ENCODE measurements around the gene TDO2. TPM values are rescaled to one million over a fixed set of nuclear protein-coding genes. Genes with fewer than 3 reads are reported as not detected.

Gene TDO2
- total and polyA plus RNA-seq, 2 experiments from 2014 or later: 149 to 253 TPM

GRCh38 chr4:155900381-155900780 lies 3.1 kb upstream of the TDO2 start:
- Histone ChIP-seq H3K9me2 (replicated peaks; ENCODE audit: insufficient read depth) (no peaks in the 10 kb centered on the region), H2AFZ (no peak overlapping the region), H3K9me3 (ENCODE audit: low read depth) (no peaks in the 10 kb centered on the region), H3K27me3 (no peaks in the 10 kb centered on the region), H3K79me2 (no peaks in the 10 kb centered on the region), H3K4me2 (peak overlapping the region; percentile 4), H3K27ac (peak overlapping the region; percentile 26), H3K36me3 (replicated peaks; ENCODE audit: insufficient read depth, low read depth) (no peaks in the 10 kb centered on the region), H3K4me3 (no peak overlapping the region), H4K20me1 (ENCODE audit: insufficient read depth, poor library complexity, severe bottlenecking) (no peaks in the 10 kb centered on the region), H3K4me1 (ENCODE audit: insufficient read depth) (peaks cover 14% of the 10 kb centered on the region)
- peak; percentile 30 for DNase-seq (ENCODE audit: low spot score)
- 31% methylated on average over 1 of the region's 1 CpG for WGBS (ENCODE audit: low lambda C conversion rate, missing lambda C conversion rate)
- no peak for TF ChIP-seq CTCF (IDR thresholded peaks at IDR 0.05; ENCODE audit: poor library complexity)
- no peak for TF ChIP-seq EZH2phosphoT487 (IDR thresholded peaks at IDR 0.05; ENCODE audit: low read depth, severe bottlenecking, unreplicated experiment)
- no peak for TF ChIP-seq EZH2 (IDR thresholded peaks at IDR 0.05; ENCODE audit: borderline replicate concordance)

GRCh38 chr4:155901013-155901412 lies 2.5 kb upstream of the TDO2 start:
- peaks cover 4% of the 10 kb centered on the region for H3K79me2 ChIP-seq
- H3K9me3 ChIP-seq (ENCODE audit: low read depth): no peaks in the 10 kb centered on the region
- H3K4me1 ChIP-seq (ENCODE audit: insufficient read depth): peaks cover 14% of the 10 kb centered on the region
- H3K4me2 ChIP-seq: no peak overlapping the region
- H3K27me3 ChIP-seq: no peaks in the 10 kb centered on the region
- no peaks in the 10 kb centered on the region for H3K36me3 ChIP-seq (replicated peaks; ENCODE audit: insufficient read depth, low read depth)
- DNase-seq (ENCODE audit: low spot score): no peak
- H3K27ac ChIP-seq: peak overlapping the region; percentile 12
- H3K9me2 ChIP-seq (replicated peaks; ENCODE audit: insufficient read depth): no peaks in the 10 kb centered on the region
- no peak overlapping the region for H3K4me3 ChIP-seq
- H2AFZ ChIP-seq: no peak overlapping the region
- H4K20me1 ChIP-seq (ENCODE audit: insufficient read depth, poor library complexity, severe bottlenecking): no peaks in the 10 kb centered on the region
- 84% methylated on average over 2 of the region's 2 CpGs for WGBS (ENCODE audit: low lambda C conversion rate, missing lambda C conversion rate)
- no peak for TF ChIP-seq EZH2 (IDR thresholded peaks at IDR 0.05; ENCODE audit: borderline replicate concordance)
- no peak for TF ChIP-seq CTCF (IDR thresholded peaks at IDR 0.05; ENCODE audit: poor library complexity)
- TF ChIP-seq EZH2phosphoT487 (IDR thresholded peaks at IDR 0.05; ENCODE audit: low read depth, severe bottlenecking, unreplicated experiment): no peak

- peak overlapping the region; percentile 57 for H3K4me2 ChIP-seq
- no peak overlapping the region for H2AFZ ChIP-seq
- peak overlapping the region; percentile 67 for H3K27ac ChIP-seq
- no peak for TF ChIP-seq EZH2phosphoT487 (IDR thresholded peaks at IDR 0.05; ENCODE audit: low read depth, severe bottlenecking, unreplicated experiment)
- no peak for TF ChIP-seq EZH2 (IDR thresholded peaks at IDR 0.05; ENCODE audit: borderline replicate concordance)
- H3K27me3 ChIP-seq: no peaks in the 10 kb centered on the region
- H3K4me3 ChIP-seq: no peak overlapping the region
- 17% methylated on average over 3 of the region's 3 CpGs for WGBS (ENCODE audit: low lambda C conversion rate, missing lambda C conversion rate)
- no peaks in the 10 kb centered on the region for H3K9me2 ChIP-seq (replicated peaks; ENCODE audit: insufficient read depth)
- no peaks in the 10 kb centered on the region for H4K20me1 ChIP-seq (ENCODE audit: insufficient read depth, poor library complexity, severe bottlenecking)
- H3K79me2 ChIP-seq: peaks cover 5% of the 10 kb centered on the region
- H3K9me3 ChIP-seq (ENCODE audit: low read depth): no peaks in the 10 kb centered on the region
- H3K36me3 ChIP-seq (replicated peaks; ENCODE audit: insufficient read depth, low read depth): no peaks in the 10 kb centered on the region
- no peak for DNase-seq (ENCODE audit: low spot score)
- peaks cover 25% of the 10 kb centered on the region for H3K4me1 ChIP-seq (ENCODE audit: insufficient read depth)
Observed at GRCh38 chr4:155904331-155904730, 835 bp downstream of the TDO2 start.

GRCh38 chr4:155906554-155907247 lies 3.2 kb downstream of the TDO2 start:
- no peak for TF ChIP-seq CTCF (IDR thresholded peaks at IDR 0.05; ENCODE audit: poor library complexity)
- no peak for TF ChIP-seq EZH2phosphoT487 (IDR thresholded peaks at IDR 0.05; ENCODE audit: low read depth, severe bottlenecking, unreplicated experiment)
- TF ChIP-seq EZH2 (IDR thresholded peaks at IDR 0.05; ENCODE audit: borderline replicate concordance): no peak
- no peaks in the 10 kb centered on the region for H4K20me1 ChIP-seq (ENCODE audit: insufficient read depth, poor library complexity, severe bottlenecking)
- 47% methylated on average over 6 of the region's 6 CpGs for WGBS (ENCODE audit: low lambda C conversion rate, missing lambda C conversion rate)
- H3K27me3 ChIP-seq: no peaks in the 10 kb centered on the region
- peaks cover 11% of the 10 kb centered on the region for H3K4me1 ChIP-seq (ENCODE audit: insufficient read depth)
- H3K9me3 ChIP-seq (ENCODE audit: low read depth): no peaks in the 10 kb centered on the region
- H3K9me2 ChIP-seq (replicated peaks; ENCODE audit: insufficient read depth): no peaks in the 10 kb centered on the region
- DNase-seq (ENCODE audit: low spot score): peak; percentile 71
- H3K4me3 ChIP-seq: no peak overlapping the region
- H3K27ac ChIP-seq: peak overlapping the region; percentile 67
- peak overlapping the region; percentile 57 for H3K4me2 ChIP-seq
- H2AFZ ChIP-seq: no peak overlapping the region
- H3K79me2 ChIP-seq: peaks cover 5% of the 10 kb centered on the region
- no peaks in the 10 kb centered on the region for H3K36me3 ChIP-seq (replicated peaks; ENCODE audit: insufficient read depth, low read depth)
